GM23338 (cell line): ENCODE data around the gene SNX30. TPM values are rescaled to one million over a fixed set of nuclear protein-coding genes. Genes with fewer than 3 reads are reported as not detected.

ENCODE experiments used
- ATAC-seq: fragments of 200-7000 bp; cut with Tn5 transposase; 3 replicates; pipeline ENCODE4 v1.9.1; 2020
- DNase-seq: peaks from one replicate; pipeline ENCODE4 v3.0.0-alpha.2; 2015; ENCODE audit warnings: low spot score
- H2AFZ ChIP-seq: fragments of 200-600 bp; sonication (generic); 2 replicates; pipeline ENCODE4 v1.8.0; 2016; ENCODE audit warnings: antibody characterized with exemption, mild to moderate bottlenecking, moderate library complexity
- H3F3A ChIP-seq: fragments of 200-600 bp; sonication (generic); replicated peaks from 2 replicates; pipeline ENCODE4 v1.8.0; 2017; ENCODE audit warnings: antibody characterized with exemption, mixed run types, low read depth
- H3K27ac ChIP-seq: fragments of 200-600 bp; sonication (generic); 2 replicates; pipeline ENCODE4 v1.6.1; 2016; ENCODE audit warnings: low read depth
- H3K27me3 ChIP-seq: fragments of 200-600 bp; sonication (generic); 2 replicates; pipeline ENCODE4 v1.8.0; 2016; ENCODE audit warnings: mild to moderate bottlenecking, mixed run types, moderate library complexity; ENCODE audit not compliant: insufficient read depth
- H3K36me3 ChIP-seq: fragments of 200-600 bp; sonication (generic); 2 replicates; pipeline ENCODE4 v1.8.0; 2016; ENCODE audit warnings: mild to moderate bottlenecking; ENCODE audit not compliant: insufficient read depth
- H3K4me1 ChIP-seq: fragments of 200-600 bp; sonication (generic); 2 replicates; pipeline ENCODE4 v1.8.0; 2016; ENCODE audit warnings: mild to moderate bottlenecking, moderate library complexity; ENCODE audit not compliant: insufficient read depth
- H3K4me2 ChIP-seq: fragments of 200-600 bp; sonication (generic); 2 replicates; pipeline ENCODE4 v1.7.1; 2017; ENCODE audit warnings: mixed run types
- H3K4me3 ChIP-seq: fragments of 200-600 bp; sonication (generic); 2 replicates; pipeline ENCODE4 v1.6.1; 2016; ENCODE audit warnings: mixed run types
- H3K79me2 ChIP-seq: fragments of 200-600 bp; sonication (generic); replicated peaks from 2 replicates; pipeline ENCODE4 v1.8.0; 2017; ENCODE audit warnings: mild to moderate bottlenecking; ENCODE audit not compliant: insufficient read depth
- H3K9me2 ChIP-seq: fragments of 200-600 bp; sonication (generic); 2 replicates; pipeline ENCODE4 v1.8.0; 2017; ENCODE audit not compliant: insufficient read depth
- H4K20me1 ChIP-seq: fragments of 200-600 bp; sonication (generic); replicated peaks from 2 replicates; pipeline ENCODE4 v1.8.0; 2017; ENCODE audit warnings: mild to moderate bottlenecking; ENCODE audit not compliant: insufficient read depth
- H3K27ac Mint-ChIP-seq: 2 replicates; pipeline ENCODE4 v1.8.0; 2020; ENCODE audit warnings: inconsistent platforms, mild to moderate bottlenecking, moderate library complexity, mixed read lengths
- H3K27me3 Mint-ChIP-seq: 3 replicates; pipeline ENCODE4 v1.8.0; 2022; ENCODE audit warnings: low read depth, mild to moderate bottlenecking, moderate library complexity, mixed read lengths, inconsistent platforms; ENCODE audit not compliant: insufficient read depth, poor library complexity
- H3K36me3 Mint-ChIP-seq: 3 replicates; pipeline ENCODE4 v1.8.0; 2021; ENCODE audit warnings: low read depth, mild to moderate bottlenecking, inconsistent platforms, moderate library complexity, mixed read lengths
- H3K4me1 Mint-ChIP-seq: 3 replicates; pipeline ENCODE4 v1.8.0; 2020; ENCODE audit warnings: mild to moderate bottlenecking, inconsistent platforms, mixed read lengths
- H3K4me3 Mint-ChIP-seq: 3 replicates; pipeline ENCODE4 v1.8.0; 2021; ENCODE audit warnings: moderate library complexity, mild to moderate bottlenecking, inconsistent platforms, mixed read lengths
- H3K9me3 Mint-ChIP-seq: 3 replicates; pipeline ENCODE4 v1.8.0; 2020; ENCODE audit warnings: moderate library complexity, mild to moderate bottlenecking, inconsistent platforms, mixed read lengths
- CREB1 ChIP-seq: fragments of 250-450 bp; sonication (Bioruptor Pico); IDR thresholded peaks from 2 replicates; pipeline ENCODE4 v1.5.0; 2020; ENCODE audit warnings: low read depth, mild to moderate bottlenecking, moderate library complexity
- EZH2 ChIP-seq: fragments of 200-600 bp; sonication (generic); IDR thresholded peaks from one replicate; pipeline ENCODE4 v1.8.0; 2017; ENCODE audit warnings: antibody characterized with exemption, mild to moderate bottlenecking, low read depth; ENCODE audit not compliant: unreplicated experiment
- EZH2phosphoT487 ChIP-seq: fragments of 200-600 bp; sonication (generic); IDR thresholded peaks from one replicate; pipeline ENCODE4 v1.8.1; 2018; ENCODE audit warnings: antibody characterized with exemption; ENCODE audit not compliant: unreplicated experiment
- JUNB ChIP-seq: IDR thresholded peaks from one replicate; pipeline ENCODE4 v1.6.1; 2016; ENCODE audit warnings: antibody characterized with exemption; ENCODE audit not compliant: unreplicated experiment
- NANOG ChIP-seq: IDR thresholded peaks from 2 replicates; pipeline ENCODE4 v1.6.1; 2016; ENCODE audit warnings: antibody characterized with exemption, borderline replicate concordance
- POLR2AphosphoS5 ChIP-seq: IDR thresholded peaks from 2 replicates; pipeline ENCODE4 v1.6.1; 2016; ENCODE audit warnings: antibody characterized with exemption, low read depth
- STAT1 ChIP-seq: IDR thresholded peaks from one replicate; pipeline ENCODE4 v1.6.1; 2016; ENCODE audit warnings: antibody characterized with exemption; ENCODE audit not compliant: unreplicated experiment
- ZNF114 ChIP-seq: fragments of 250-450 bp; sonication (Bioruptor Pico); IDR thresholded peaks from 2 replicates; pipeline ENCODE4 v1.5.0; 2020; ENCODE audit warnings: mild to moderate bottlenecking, moderate library complexity
- ZNF331 ChIP-seq: fragments of 250-450 bp; sonication (Bioruptor Pico); IDR thresholded peaks from 2 replicates; pipeline ENCODE4 v1.5.0; 2020; ENCODE audit warnings: low read depth, mild to moderate bottlenecking, moderate library complexity
- polyA plus RNA-seq: library from polyadenylated mRNA; unstranded; fragments of >200 nt; fragmentation: Nextera tagmentation; extraction: Ambion mirVana; gene quantifications from 2 replicates; pipeline ENCODE4 v1.2.1, GENCODE V29; 2016
- total RNA-seq: library from RNA; depleted of rRNA; stranded (reverse); fragments of >200 nt; shearing (Covaris generic); gene quantifications from 2 replicates; pipeline ENCODE4 v1.2.3, GENCODE V29; 2014
- TF ChIP-seq, protein P1 (sequence below): fragments of 250-450 bp; sonication (Bioruptor Pico); IDR thresholded peaks from 2 replicates; pipeline ENCODE4 v1.5.0; 2020; ENCODE audit warnings: mild to moderate bottlenecking, moderate library complexity
- TF ChIP-seq, protein P2 (sequence below), 2 experiments: fragments of 200-600 bp in 1 of 2; sonication (generic) in 1 of 2; conservative IDR thresholded peaks; 2 replicates each; pipeline versions ENCODE4 v1.5.1 to v1.6.1; 2016 to 2017; ENCODE audit warnings: antibody characterized with exemption in 2 of 2, low read depth in 2 of 2, mild to moderate bottlenecking in 2 of 2, moderate library complexity in 1 of 2
- TF ChIP-seq, protein P3 (sequence below): IDR thresholded peaks from one replicate; pipeline ENCODE4 v1.6.1; 2018; ENCODE audit warnings: antibody characterized with exemption; ENCODE audit not compliant: unreplicated experiment
- TF ChIP-seq, protein P4 (sequence below): IDR thresholded peaks from 2 replicates; pipeline ENCODE4 v1.6.1; 2016; ENCODE audit warnings: antibody characterized with exemption

Gene SNX30
- total and polyA plus RNA-seq, 2 experiments from 2014 or later = 2.1 to 17.8 TPM

DNA sequence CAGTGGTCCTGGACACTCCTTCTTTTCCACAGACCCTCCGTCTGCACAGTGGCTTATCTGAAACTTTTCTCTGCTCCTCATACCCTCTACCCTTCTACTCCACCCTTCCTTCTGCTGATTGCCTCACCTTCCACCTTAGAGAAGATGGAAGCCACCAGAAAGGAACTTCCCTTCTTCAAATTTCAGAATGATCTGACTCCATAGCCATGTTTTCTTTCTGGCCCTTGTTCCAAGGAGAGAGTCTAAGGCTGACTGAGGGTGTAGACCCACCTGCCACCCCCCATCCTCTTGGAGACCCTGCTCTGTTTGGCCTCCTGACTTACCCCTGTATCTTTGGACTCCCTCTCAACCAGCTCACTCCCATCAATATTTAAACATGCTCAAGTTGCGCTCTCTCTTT is 7.4 kb downstream of the SNX30 start:
- H3K27ac ChIP-seq = no peak overlapping the region
- TF ChIP-seq NANOG = no peak
- TF ChIP-seq, protein P1, sequence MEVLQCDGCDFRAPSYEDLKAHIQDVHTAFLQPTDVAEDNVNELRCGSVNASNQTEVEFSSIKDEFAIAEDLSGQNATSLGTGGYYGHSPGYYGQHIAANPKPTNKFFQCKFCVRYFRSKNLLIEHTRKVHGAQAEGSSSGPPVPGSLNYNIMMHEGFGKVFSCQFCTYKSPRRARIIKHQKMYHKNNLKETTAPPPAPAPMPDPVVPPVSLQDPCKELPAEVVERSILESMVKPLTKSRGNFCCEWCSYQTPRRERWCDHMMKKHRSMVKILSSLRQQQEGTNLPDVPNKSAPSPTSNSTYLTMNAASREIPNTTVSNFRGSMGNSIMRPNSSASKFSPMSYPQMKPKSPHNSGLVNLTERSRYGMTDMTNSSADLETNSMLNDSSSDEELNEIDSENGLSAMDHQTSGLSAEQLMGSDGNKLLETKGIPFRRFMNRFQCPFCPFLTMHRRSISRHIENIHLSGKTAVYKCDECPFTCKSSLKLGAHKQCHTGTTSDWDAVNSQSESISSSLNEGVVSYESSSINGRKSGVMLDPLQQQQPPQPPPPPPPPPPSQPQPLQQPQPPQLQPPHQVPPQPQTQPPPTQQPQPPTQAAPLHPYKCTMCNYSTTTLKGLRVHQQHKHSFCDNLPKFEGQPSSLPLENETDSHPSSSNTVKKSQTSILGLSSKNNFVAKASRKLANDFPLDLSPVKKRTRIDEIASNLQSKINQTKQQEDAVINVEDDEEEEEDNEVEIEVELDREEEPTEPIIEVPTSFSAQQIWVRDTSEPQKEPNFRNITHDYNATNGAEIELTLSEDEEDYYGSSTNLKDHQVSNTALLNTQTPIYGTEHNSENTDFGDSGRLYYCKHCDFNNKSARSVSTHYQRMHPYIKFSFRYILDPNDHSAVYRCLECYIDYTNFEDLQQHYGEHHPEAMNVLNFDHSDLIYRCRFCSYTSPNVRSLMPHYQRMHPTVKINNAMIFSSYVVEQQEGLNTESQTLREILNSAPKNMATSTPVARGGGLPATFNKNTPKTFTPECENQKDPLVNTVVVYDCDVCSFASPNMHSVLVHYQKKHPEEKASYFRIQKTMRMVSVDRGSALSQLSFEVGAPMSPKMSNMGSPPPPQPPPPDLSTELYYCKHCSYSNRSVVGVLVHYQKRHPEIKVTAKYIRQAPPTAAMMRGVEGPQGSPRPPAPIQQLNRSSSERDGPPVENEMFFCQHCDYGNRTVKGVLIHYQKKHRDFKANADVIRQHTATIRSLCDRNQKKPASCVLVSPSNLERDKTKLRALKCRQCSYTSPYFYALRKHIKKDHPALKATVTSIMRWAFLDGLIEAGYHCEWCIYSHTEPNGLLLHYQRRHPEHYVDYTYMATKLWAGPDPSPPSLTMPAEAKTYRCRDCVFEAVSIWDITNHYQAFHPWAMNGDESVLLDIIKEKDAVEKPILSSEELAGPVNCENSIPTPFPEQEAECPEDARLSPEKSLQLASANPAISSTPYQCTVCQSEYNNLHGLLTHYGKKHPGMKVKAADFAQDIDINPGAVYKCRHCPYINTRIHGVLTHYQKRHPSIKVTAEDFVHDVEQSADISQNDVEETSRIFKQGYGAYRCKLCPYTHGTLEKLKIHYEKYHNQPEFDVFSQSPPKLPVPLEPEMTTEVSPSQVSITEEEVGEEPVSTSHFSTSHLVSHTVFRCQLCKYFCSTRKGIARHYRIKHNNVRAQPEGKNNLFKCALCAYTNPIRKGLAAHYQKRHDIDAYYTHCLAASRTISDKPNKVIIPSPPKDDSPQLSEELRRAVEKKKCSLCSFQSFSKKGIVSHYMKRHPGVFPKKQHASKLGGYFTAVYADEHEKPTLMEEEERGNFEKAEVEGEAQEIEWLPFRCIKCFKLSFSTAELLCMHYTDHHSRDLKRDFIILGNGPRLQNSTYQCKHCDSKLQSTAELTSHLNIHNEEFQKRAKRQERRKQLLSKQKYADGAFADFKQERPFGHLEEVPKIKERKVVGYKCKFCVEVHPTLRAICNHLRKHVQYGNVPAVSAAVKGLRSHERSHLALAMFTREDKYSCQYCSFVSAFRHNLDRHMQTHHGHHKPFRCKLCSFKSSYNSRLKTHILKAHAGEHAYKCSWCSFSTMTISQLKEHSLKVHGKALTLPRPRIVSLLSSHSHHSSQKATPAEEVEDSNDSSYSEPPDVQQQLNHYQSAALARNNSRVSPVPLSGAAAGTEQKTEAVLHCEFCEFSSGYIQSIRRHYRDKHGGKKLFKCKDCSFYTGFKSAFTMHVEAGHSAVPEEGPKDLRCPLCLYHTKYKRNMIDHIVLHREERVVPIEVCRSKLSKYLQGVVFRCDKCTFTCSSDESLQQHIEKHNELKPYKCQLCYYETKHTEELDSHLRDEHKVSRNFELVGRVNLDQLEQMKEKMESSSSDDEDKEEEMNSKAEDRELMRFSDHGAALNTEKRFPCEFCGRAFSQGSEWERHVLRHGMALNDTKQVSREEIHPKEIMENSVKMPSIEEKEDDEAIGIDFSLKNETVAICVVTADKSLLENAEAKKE (CRISPR knock-in tag) = no peak
- no peak for TF ChIP-seq STAT1
- TF ChIP-seq EZH2phosphoT487 = no peak
- no peak for TF ChIP-seq EZH2
- no peak for TF ChIP-seq ZNF331
- TF ChIP-seq, protein P2, sequence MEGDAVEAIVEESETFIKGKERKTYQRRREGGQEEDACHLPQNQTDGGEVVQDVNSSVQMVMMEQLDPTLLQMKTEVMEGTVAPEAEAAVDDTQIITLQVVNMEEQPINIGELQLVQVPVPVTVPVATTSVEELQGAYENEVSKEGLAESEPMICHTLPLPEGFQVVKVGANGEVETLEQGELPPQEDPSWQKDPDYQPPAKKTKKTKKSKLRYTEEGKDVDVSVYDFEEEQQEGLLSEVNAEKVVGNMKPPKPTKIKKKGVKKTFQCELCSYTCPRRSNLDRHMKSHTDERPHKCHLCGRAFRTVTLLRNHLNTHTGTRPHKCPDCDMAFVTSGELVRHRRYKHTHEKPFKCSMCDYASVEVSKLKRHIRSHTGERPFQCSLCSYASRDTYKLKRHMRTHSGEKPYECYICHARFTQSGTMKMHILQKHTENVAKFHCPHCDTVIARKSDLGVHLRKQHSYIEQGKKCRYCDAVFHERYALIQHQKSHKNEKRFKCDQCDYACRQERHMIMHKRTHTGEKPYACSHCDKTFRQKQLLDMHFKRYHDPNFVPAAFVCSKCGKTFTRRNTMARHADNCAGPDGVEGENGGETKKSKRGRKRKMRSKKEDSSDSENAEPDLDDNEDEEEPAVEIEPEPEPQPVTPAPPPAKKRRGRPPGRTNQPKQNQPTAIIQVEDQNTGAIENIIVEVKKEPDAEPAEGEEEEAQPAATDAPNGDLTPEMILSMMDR (conservative IDR thresholded peaks at IDR 0.05; ENCODE audit: low read depth in 2 of 2) = no peak
- no peak for TF ChIP-seq POLR2AphosphoS5
- TF ChIP-seq, protein P3, sequence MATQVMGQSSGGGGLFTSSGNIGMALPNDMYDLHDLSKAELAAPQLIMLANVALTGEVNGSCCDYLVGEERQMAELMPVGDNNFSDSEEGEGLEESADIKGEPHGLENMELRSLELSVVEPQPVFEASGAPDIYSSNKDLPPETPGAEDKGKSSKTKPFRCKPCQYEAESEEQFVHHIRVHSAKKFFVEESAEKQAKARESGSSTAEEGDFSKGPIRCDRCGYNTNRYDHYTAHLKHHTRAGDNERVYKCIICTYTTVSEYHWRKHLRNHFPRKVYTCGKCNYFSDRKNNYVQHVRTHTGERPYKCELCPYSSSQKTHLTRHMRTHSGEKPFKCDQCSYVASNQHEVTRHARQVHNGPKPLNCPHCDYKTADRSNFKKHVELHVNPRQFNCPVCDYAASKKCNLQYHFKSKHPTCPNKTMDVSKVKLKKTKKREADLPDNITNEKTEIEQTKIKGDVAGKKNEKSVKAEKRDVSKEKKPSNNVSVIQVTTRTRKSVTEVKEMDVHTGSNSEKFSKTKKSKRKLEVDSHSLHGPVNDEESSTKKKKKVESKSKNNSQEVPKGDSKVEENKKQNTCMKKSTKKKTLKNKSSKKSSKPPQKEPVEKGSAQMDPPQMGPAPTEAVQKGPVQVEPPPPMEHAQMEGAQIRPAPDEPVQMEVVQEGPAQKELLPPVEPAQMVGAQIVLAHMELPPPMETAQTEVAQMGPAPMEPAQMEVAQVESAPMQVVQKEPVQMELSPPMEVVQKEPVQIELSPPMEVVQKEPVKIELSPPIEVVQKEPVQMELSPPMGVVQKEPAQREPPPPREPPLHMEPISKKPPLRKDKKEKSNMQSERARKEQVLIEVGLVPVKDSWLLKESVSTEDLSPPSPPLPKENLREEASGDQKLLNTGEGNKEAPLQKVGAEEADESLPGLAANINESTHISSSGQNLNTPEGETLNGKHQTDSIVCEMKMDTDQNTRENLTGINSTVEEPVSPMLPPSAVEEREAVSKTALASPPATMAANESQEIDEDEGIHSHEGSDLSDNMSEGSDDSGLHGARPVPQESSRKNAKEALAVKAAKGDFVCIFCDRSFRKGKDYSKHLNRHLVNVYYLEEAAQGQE = no peak
- TF ChIP-seq, protein P4, sequence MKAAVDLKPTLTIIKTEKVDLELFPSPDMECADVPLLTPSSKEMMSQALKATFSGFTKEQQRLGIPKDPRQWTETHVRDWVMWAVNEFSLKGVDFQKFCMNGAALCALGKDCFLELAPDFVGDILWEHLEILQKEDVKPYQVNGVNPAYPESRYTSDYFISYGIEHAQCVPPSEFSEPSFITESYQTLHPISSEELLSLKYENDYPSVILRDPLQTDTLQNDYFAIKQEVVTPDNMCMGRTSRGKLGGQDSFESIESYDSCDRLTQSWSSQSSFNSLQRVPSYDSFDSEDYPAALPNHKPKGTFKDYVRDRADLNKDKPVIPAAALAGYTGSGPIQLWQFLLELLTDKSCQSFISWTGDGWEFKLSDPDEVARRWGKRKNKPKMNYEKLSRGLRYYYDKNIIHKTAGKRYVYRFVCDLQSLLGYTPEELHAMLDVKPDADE = no peak
- TF ChIP-seq JUNB = no peak
- TF ChIP-seq ZNF114 (CRISPR knock-in tag) = no peak
- TF ChIP-seq CREB1 = no peak
- no peaks in the 10 kb centered on the region for H3K36me3 Mint-ChIP-seq
- H3K9me2 ChIP-seq = no peaks in the 10 kb centered on the region
- ATAC-seq (no peak), DNase-seq (no peak)
- no peaks in the 10 kb centered on the region for H3K27me3 ChIP-seq
- H3K4me3 ChIP-seq = no peak overlapping the region
- H3K36me3 ChIP-seq = no peaks in the 10 kb centered on the region
- no peak overlapping the region for H3K27ac Mint-ChIP-seq
- H3K27me3 Mint-ChIP-seq = peaks cover 6% of the 10 kb centered on the region
- no peaks in the 10 kb centered on the region for H3F3A ChIP-seq
- no peak overlapping the region for H3K4me2 ChIP-seq
- no peak overlapping the region for H2AFZ ChIP-seq
- no peak overlapping the region for H3K4me3 Mint-ChIP-seq
- peaks cover 12% of the 10 kb centered on the region; the same call in 1 of the 2 replicates for H4K20me1 ChIP-seq
- peaks cover 5% of the 10 kb centered on the region; the same call in 1 of the 2 replicates for H3K79me2 ChIP-seq
- H3K4me1 Mint-ChIP-seq = peaks cover 8% of the 10 kb centered on the region
- no peaks in the 10 kb centered on the region for H3K9me3 Mint-ChIP-seq
- H3K4me1 ChIP-seq = no peaks in the 10 kb centered on the region; the same call in 1 of the 2 replicates
